HUDEP-2 (cell line): ENCODE data around the gene PFAS.

ENCODE experiments used
- DNase-seq, 76 experiments: peaks; one replicate each; lab custom pipeline; 2025; ENCODE audit not compliant: unreplicated experiment in 76 of 76; lab: John Stamatoyannopoulos, UW

PFAS gene

GRCh38 chr17:8264320-8264719, 15.2 kb downstream of the PFAS start:
- DNase-seq, result no peak

GRCh38 chr17:8264836-8265542, 15.9 kb downstream of the PFAS start:
- no peak for DNase-seq

- no peak for DNase-seq
Observed at GRCh38 chr17:8266648-8267479, 17.8 kb downstream of the PFAS start.

- DNase-seq, result no peak
Observed at GRCh38 chr17:8267480-8268147, 18.5 kb downstream of the PFAS start.

GRCh38 chr17:8268550-8269298, 19.6 kb downstream of the PFAS start:
- no peak for DNase-seq

- DNase-seq, result no peak
Observed at GRCh38 chr17:8272421-8272820, 23.3 kb downstream of the PFAS start.

GRCh38 chr17:8273884-8274444, 24.9 kb downstream of the PFAS start:
- DNase-seq, result no peak

- no peak for DNase-seq
Observed at GRCh38 chr17:8274816-8275215, 25.7 kb downstream of the PFAS start.

- no peak for DNase-seq
Observed at GRCh38 chr17:8275421-8276290, 26.6 kb downstream of the PFAS start.

GRCh38 chr17:8277317-8277716, 28.2 kb downstream of the PFAS start:
- DNase-seq, result no peak

GRCh38 chr17:8282345-8282744, 33.3 kb downstream of the PFAS start:
- no peak for DNase-seq

GRCh38 chr17:8283356-8283755, 34.3 kb downstream of the PFAS start:
- no peak for DNase-seq

- DNase-seq, result no peak
Observed at GRCh38 chr17:8284126-8284525, 35.0 kb downstream of the PFAS start.

GRCh38 chr17:8285270-8286181, 36.4 kb downstream of the PFAS start:
- no peak for DNase-seq

- peak in 1 of 76 experiments; percentile 49 for DNase-seq
Observed at GRCh38 chr17:8287651-8288335, 38.7 kb downstream of the PFAS start.

GRCh38 chr17:8288336-8289102, 39.4 kb downstream of the PFAS start, which contains the start of gene RANGRF:
TSS of gene RANGRF (plus strand) at chr17:8288670. CDS start at chr17:8288789, 119 bp downstream.
- DNase-seq, result peak in 74 of 76 experiments; percentile 30 to 89 (median 75)

- DNase-seq, result peak in 38 of 76 experiments; percentile 5 to 74 (median 56)
Observed at GRCh38 chr17:8289103-8289397, 40.0 kb downstream of the PFAS start.
